Dedifferentiated amniotic fluid mesenchymal stem cell (primary cell): Measurements from ENCODE around the gene PLPPR2.
A peak's percentile ranks its signal among the peaks of the same experiment; 100 is the strongest.
"Not testable (repeated sequence)": the region's sequence is repeated elsewhere in the genome, so short reads cannot be mapped to it uniquely, and the experiment has no call there.

Source experiments
- DNase-seq: peaks from one replicate; pipeline ENCODE4 v3.0.0-alpha.2; 2016; ENCODE audit errors: extremely low spot score

PLPPR2 gene

DNA sequence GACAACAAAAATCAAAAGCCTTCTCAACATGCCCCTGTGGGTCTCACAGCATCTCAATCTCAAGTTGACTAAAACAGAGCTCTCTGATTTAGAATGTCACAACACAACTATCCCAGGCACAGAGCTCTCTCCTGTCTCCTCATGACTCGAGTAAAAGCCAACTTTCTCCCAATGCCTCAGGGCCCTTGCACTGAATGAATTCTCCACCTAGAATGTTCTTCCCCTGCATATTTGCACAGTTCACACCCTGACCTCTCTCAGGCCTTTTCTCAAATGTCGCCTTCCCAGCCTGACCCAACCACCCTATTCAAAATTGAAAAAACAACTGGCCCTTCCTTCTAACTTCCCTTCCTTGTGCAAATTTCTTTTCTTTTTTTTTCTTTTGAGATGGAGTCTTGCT, 15.5 kb downstream of the PLPPR2 start:
- DNase-seq = no peak

DNA sequence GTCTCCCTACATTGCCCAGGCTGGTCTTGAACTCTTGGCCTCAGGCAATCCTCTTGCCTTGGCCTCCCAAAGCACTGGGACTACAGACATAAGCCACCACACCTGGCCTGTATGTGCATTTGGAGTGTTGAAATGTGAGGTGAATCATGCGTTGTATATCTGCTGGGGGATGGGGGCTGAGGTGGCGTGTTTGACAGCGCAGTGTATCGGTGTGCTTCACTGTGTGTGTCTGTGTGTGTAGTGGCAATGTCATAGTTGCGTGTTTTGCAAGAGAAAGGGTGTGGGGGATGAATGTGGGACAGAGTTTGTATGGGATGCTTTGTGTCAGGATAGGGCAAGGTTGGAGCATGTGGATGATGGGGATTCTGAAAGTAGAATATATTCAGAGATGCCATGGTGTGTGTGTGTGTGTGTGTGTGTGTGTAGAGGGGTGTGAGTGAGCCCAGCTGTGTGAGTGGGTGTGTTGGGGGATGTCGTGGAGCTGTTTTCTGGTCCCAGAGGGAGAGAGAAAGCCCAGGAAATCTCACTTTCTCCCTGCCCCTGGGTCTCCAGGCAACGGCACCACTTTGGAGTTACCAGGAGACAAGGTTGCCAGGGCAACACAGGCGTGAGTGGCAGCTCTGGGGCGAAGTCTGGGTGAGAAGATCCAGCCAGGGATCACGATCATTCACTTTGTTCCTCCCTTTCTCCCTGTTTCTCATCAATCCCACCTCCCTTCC, 18.1 kb downstream of the PLPPR2 start:
- no peak for DNase-seq

DNA sequence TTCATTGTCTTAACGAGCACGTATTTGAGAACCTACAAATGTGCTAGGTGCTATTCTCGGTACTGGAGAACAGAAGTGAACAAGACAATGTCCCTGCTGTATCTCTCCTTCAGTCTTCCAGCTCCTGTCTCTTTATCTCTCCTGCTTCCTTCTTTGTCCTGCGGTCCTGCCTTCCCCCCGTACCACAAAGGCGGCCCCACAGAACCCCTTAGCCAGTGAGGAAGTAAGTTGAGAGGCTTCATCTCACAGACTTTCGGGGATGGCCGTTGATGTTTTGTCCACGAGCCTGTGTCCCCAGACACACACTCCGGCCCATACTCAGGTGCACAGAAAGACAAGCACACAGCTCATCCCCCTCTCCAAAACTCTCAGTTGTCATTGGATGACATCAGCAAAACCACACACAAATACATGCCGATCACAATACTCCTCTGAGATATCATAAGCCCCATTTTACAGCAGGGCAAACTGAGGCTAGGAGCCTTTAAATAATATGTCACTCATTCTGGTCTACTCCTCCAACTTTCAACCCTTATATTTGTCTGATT, 18.7 kb downstream of the PLPPR2 start:
- no peak for DNase-seq

DNA sequence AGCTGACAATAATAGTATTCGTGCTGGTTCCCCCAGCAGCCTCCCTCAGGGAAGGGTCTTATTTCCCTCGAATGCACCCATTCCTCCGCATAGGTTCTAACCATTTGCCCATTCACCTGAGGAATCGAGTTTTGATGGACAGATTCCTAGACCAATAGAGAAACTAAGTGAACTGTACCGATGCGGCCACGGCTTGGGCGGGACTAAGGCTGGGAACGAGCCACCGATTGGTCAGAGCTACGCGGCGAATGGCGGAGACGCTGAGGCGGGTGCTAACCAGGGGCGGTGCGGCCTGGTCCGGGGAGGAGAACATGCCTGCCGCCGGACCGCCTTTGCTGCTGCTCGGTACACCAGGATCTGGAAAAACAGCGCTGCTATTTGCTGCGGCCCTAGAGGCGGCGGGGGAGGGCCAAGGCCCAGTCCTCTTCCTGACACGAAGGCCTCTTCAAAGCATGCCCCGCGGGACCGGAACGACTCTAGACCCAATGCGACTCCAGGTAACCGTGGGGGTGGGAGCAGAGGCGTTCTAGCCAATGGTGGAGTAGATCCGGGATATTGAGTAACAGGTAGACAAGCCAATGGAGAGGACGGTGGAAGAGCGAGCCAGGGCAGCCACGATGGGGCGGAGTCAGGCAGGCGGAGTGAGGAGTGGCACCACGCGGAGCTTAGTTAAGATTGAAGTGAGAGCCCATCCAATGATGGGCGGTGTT, 19.4 kb downstream of the PLPPR2 start, which contains the start of gene SWSAP1:
Gene SWSAP1, plus strand, starts transcription at position 234 of the 710 bp plus-strand sequence. Its CDS starts 15 bp downstream, at position 249.
- peak; percentile 99 for DNase-seq

DNA sequence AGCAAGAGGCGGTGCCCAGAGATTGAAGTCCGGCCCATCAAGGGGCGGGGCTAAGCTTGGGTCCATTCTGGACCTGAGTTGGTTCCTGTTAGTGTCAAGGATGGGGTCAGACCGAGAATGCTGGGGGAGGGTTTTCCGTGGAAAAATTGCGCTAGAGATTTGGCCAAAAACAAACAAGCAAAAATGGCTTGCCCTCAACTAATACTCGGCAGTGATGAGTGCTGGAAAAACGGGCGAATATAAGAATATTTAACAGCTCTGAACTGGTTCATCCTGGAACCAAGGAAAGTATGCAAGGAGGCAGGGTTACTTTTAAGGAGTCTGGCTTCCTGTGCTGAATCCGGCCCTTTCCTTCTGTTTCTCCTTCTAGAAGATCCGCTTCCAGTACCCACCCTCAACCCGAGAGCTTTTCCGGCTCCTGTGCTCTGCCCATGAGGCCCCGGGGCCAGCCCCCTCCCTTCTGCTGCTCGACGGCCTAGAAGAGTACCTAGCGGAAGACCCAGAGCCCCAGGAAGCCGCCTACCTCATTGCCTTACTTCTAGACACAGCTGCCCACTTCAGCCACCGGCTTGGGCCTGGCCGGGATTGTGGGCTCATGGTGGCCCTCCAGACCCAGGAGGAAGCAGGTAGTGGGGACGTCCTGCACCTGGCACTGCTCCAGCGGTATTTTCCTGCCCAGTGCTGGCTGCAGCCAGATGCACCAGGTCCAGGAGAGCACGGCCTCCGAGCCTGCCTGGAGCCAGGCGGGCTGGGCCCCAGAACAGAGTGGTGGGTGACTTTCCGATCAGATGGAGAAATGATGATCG, 20.1 kb downstream of the PLPPR2 start:
- no peak for DNase-seq

DNA sequence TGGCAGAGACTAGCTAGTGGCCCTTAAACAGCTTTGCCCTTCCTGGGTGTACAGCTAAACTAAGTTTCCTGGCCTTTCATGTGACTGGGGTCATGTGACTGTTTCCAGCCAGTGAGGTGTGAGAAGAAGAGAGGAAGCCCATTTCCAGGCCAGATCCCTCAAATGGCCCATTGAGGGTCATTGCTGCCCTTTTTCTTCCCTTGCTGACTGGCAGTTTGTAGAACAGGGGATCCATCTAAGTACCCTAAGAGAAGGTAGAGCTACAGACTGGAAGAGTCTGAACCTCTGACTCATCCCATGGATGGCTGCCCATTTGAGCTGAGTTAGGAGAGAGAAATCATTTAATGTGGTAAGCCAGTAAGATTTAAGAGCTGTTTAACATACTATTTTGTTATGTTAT, 22.0 kb downstream of the PLPPR2 start:
- peak; percentile 32 for DNase-seq

DNA sequence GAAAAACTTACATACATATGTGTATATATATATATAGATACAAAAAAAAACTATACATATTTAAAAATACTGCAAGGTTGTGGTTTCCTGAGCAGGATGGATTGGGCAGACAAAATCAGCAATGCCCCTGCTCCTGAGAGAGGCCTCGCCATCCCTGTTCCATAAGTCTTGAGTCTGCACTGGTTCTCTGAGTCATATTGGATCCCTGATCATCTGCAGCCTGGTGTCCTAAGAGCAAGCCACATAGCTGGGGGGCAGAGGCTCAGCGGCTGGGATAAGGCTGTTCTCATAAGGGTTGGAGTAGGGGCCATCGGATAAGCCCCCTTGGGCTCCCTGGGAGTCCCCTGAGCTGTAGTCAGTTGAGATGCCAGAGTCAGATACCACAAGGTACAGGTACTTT, 22.5 kb downstream of the PLPPR2 start:
- DNase-seq = no peak

DNA sequence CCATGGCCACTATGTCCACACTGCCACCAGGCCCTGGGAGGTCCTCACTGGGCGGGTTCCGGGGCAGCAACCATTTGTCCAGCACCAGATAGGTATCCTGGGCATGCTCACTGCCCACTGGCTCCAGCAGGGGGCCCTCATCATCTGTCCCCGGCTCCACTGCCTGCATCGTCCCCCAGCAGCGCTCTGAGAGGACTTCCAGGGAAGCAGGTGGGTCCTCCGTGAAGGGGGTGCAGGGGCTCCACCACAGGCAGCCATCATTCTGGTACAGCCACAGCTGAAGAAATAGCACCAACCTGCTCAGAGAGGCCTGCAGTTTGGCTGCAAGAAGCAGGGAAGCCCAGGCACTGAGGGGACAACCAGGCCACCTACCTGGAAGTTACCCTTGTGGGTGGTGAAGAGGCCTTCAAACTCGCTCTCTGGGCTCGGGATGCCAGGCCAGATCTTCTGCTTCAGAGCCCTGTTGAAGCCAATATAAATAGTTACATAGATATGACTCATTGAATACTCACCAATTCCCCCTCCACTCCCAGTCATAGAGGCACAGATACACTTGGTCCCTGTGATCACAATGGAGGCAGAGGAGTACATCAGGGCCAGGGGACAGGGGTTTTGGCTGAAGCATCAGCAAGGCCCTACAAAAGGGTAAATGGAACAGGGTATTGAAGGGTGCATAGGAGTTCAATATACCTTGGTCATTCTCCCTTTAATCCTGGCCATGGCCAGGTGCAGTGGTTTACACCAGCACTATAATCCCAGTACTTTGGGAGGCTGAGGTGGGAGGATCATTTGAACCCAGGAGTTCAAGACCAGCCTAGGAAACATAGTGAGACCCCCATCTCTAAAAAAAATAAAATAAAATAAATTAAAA, 23.3 kb downstream of the PLPPR2 start:
- peak; percentile 63 for DNase-seq

DNA sequence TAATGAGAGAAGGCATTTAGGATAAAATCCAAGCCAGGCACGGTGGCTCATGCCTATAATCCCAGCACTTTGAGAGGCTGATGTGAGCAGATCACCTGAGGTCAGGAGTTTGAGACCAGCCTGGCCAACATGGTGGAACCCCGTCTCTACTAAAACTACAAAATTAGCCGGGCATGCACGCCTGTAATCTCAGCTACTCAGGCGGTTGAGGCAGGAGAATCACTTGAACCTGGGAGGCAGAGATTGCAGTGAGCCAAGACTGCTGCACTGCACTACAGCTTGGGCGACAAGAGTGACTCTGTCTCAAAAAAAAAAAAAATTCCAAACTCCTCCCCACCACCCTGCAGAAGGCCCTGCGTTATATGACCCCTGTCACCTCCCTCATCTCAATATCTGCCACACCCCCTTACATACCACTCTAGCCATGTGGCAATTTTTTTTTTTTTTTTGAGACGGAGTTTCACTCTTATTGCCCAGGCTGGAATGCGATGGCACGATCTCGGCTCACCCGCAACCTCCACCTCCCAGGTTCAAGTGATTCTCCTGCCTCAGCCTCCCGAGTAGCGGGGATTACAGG, 24.1 kb downstream of the PLPPR2 start:
- DNase-seq = not testable (repeated sequence)

DNA sequence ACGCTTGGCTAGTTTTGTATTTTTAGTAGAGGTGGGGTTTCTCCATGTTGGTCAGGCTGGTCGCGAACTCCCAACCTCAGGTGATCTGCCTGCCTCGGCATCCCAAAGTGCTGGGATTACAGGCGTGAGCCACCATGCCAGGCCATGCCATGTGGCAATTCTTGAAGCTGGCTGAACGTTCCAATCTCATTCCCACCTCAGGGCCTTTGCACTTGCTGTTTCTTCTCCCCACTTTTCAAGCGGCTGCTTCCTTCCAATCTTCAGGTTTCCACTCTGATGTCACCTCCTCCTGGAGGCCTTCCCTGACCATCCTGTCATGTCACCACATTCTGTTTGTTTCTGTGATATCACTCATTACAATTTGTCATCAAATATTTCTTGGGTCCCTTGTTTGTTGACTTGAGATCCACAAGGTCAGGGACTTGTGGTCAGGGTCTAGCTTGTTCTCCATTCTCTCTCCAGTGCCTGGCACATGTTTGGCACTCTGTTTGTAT, 24.7 kb downstream of the PLPPR2 start:
- DNase-seq = no peak

DNA sequence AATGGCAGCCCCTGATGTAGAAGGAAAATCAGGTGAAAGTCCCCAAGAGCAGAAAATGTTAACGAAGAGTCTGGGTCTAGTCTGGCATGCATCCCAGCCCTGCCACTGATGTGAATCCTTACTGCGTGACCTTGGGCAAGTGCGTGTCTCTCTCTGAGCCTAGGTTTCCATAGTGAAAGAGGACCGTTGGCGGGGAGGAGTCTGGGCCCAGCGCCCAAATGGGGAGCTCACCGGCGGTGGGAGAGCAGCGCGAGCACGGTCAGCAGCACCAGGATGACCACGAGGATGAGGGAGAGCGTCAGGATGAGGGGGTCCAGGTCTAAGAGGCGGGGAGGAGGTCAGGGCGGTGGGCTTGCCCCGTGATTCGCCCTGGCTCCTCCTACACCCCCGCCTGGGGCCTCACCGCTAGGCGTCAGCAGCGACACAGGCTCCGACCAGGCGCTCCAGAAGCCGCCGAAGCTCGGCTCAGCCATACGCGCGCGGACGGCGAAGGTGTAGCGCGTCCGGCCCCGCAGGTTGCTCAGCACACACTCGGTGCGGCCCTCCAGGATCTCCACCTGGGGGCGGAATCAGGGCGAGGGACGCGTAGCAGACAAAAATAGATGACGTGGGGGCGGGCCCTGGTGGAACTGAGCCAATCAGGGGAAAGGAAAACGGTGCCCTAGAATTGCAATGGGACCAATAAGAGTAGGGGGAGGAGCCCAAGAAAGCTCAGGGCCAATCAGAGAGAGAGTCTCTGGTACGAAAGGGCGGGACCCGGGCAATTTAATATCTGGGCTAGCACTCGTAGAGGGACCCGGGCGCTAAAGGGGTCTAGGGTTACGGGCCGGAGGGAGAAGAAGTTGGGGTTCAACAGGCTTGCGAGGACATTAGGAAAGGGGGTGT, 25.7 kb downstream of the PLPPR2 start:
- DNase-seq = peak; percentile 89

DNA sequence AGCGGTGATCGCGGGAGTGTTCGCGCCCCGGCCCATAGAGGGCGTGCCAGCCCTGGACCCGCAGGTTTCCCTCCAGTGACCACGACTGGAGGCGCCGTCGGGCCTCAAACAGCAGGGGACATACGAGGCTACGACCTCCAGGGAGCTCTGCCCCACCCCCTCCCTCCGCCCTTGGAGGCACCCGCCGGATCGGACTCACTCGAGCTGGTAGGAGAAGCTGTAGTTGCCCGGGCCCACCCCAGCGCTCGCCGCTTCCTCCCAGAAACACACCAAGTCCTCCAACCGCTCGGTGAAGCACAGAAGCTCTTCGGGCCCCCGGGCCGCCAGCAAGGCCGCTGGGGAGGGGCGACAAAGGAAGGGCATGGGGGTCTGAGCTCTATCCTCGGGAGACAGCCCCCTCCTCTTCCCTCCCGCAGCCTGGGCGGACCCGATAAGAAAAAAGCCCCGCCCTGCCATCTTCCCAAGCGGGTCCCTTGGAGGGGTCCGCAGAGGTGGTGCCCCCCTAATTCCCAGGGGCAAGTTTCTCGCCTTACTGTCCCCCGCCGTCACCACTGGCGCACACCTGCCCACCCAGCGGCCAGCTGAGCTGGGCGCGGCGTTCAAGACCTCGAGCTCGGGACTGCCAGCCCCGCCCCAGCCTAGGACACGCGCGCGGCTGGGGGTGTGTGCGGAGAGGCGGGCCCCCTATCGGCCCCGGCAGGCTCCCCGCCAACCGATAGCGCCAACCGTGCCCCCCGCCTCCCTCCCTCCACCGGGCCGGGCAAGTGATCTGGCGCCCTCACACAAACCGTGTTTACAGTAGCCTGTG, 27.9 kb downstream of the PLPPR2 start:
- no peak for DNase-seq

DNA sequence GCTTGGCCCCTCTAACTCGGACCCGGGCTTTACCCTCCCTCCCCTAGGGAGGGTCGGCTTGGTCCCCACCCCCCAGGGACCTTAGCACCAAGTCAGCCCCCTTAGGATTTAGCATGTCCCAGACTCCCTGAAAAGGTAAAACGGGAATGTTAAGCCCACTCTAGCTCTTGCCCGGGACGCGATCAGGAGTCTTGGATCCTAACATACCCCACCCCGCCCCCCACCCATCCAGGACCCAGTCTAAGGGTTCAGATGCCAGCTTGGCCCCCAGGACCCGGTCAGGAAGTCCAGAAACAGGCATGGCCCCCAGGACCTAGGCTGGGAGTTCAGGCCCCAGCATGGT, 28.4 kb downstream of the PLPPR2 start:
- DNase-seq = no peak

DNA sequence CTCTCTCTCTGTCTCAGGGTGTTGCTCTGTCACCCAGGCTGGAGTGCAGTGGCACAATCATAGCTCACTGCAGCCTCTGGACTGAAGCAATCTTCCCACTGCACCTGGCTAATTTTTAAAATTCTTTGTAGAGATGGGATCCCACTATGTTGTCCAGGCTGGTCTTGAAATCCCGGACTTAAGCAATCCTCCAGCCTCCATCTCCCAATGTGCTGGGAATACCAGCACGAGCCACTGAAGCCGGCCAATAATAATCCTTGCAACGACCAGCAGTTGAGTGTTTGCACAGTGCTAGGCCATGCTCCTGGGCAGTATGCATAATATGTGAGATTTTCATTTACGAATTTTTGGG, 29.5 kb downstream of the PLPPR2 start:
- no peak for DNase-seq

DNA sequence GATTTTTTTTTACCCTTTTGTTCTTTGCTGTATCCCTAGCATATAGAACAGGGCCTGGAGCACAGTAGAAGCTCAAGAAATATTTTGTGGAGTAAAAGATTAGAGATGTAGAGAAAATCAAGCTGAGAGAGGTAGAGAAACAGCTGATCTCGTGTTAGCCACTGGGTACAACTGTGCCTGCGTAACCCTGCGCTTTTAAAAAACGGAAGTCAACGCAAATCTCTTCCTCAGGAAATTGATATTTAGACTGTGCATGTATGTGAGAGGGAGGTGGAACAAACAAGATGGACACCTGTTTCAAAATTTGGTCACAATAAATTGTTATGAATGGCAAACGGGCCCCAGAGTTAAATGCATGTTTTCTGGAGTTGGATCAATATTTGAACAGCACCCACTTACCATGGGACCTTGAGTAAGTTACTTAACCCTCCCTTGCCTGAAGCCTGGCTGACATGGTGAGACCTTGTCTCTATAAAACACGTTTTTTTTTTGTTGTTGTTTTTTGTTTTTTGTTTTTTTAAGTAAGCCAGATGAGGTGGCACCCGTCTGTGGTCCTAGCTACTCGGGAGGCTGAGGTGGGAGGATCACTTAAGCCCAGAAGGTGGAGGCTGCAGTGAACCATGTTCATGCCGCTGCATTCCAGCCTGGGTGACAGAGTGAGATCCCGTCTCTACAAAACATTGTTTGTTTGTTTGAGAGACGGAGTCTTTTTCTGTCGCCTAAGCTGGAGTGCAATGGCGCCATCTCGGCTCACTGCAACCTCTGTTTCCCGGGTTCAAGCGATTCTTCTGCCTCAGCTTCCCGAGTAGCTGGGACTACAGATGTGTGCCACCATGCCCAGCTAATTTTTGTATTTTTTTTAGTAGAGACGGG, 32.2 kb downstream of the PLPPR2 start:
- DNase-seq = no peak

DNA sequence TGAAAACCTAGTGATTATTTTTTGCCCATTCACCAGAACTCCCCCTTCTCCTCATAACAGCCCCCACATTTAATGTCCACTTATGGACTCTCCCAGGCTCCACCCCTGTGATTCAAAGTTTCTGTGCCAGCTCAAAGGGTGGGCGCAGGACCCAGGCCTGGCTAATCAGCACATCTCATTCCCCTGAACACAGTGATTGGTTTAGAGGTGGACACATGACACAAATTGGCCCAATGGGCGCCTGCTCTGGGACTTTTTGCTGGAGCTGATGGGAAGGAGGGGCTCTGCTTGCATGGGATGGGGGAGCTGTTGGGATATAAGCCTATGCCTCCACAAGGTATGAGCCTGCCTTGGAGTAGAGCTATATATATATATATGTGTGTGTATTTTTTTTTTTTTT, 35.1 kb downstream of the PLPPR2 start:
- no peak for DNase-seq

DNA sequence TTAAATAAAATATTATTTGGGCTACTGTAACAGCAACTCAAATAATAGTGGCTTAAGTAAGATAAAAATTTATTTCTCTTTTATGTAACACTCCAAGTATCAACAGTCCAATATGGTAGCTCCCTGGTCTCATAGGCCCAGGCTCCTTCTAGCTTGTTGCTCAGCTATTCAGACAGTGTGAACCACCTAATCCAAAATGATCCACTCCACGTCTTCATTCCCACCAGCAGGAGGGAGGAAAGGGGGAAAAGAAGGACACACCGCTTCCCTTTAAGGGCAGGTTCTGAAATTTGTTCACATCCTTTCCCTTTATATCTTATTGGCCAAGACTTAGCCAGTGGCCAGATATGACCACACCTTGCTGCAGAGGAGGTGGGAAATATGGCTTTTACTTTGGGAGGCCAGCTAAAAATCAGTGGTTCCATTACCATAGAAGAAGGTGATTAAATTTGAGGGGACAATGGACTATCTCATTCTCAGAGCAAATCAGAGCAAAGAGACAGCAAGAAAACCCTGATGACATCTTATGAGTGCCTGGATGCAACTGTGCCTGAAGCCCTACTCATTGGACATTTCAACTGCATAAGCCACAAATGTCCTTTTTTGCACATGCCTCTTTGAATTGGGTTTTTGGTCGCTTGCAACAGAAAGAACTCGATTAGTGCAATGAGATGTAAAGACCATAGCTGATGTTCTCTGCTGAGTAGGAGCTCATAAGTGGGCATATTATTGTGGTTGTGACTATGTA, 35.9 kb downstream of the PLPPR2 start:
- no peak for DNase-seq
